Measurements from ENCODE around the gene VNN1.
"Not testable (repeated sequence)": the region's sequence is repeated elsewhere in the genome, so short reads cannot be mapped to it uniquely, and the experiment has no call there.

VNN1 gene

GRCh38 chr6:132648828-132649227 lies 65.0 kb downstream of the VNN1 start:
- H3K4me3 ChIP-seq (ENCODE audit: low read depth, low read length) = no peak overlapping the region
- TF ChIP-seq CTCF (IDR thresholded peaks at IDR 0.05; ENCODE audit: borderline replicate concordance, insufficient read depth, low read depth, low read length) = no peak

- H3K4me3 ChIP-seq (ENCODE audit: low read depth, low read length) = no peak overlapping the region
- no peak for TF ChIP-seq CTCF (IDR thresholded peaks at IDR 0.05; ENCODE audit: borderline replicate concordance, insufficient read depth, low read depth, low read length)
Measured at GRCh38 chr6:132648356-132648755, 65.5 kb downstream of the VNN1 start.

GRCh38 chr6:132643547-132643946 lies 70.3 kb downstream of the VNN1 start:
- no peak overlapping the region for H3K4me3 ChIP-seq (ENCODE audit: low read depth, low read length)
- TF ChIP-seq CTCF (IDR thresholded peaks at IDR 0.05; ENCODE audit: borderline replicate concordance, insufficient read depth, low read depth, low read length) = no peak

- H3K4me3 ChIP-seq (ENCODE audit: low read depth, low read length) = not testable (repeated sequence)
Measured at GRCh38 chr6:132637135-132637534, 76.7 kb downstream of the VNN1 start.

- not testable (repeated sequence) for H3K4me3 ChIP-seq (ENCODE audit: low read depth, low read length)
Measured at GRCh38 chr6:132635906-132636305, 77.9 kb downstream of the VNN1 start.

- not testable (repeated sequence) for H3K4me3 ChIP-seq (ENCODE audit: low read depth, low read length)
Measured at GRCh38 chr6:132635288-132635687, 78.6 kb downstream of the VNN1 start.

- no peak for TF ChIP-seq CTCF (IDR thresholded peaks at IDR 0.05; ENCODE audit: borderline replicate concordance, insufficient read depth, low read depth, low read length)
- no peak overlapping the region for H3K4me3 ChIP-seq (ENCODE audit: low read depth, low read length)
Measured at GRCh38 chr6:132634796-132635195, 79.1 kb downstream of the VNN1 start.

GRCh38 chr6:132633362-132633761 lies 80.5 kb downstream of the VNN1 start:
- no peak for TF ChIP-seq CTCF (IDR thresholded peaks at IDR 0.05; ENCODE audit: borderline replicate concordance, insufficient read depth, low read depth, low read length)
- no peak overlapping the region for H3K4me3 ChIP-seq (ENCODE audit: low read depth, low read length)

All from GM12875 (cell line).